GM18870 (cell line): ENCODE data around the gene PIGQ.

Source experiments
- ATAC-seq: cut with Tn5 transposase; IDR thresholded peaks from one replicate; pipeline ENCODE4 v1.9.1; 2021; ENCODE audit warnings: moderate library complexity; ENCODE audit not compliant: unreplicated experiment

The PIGQ gene

DNA sequence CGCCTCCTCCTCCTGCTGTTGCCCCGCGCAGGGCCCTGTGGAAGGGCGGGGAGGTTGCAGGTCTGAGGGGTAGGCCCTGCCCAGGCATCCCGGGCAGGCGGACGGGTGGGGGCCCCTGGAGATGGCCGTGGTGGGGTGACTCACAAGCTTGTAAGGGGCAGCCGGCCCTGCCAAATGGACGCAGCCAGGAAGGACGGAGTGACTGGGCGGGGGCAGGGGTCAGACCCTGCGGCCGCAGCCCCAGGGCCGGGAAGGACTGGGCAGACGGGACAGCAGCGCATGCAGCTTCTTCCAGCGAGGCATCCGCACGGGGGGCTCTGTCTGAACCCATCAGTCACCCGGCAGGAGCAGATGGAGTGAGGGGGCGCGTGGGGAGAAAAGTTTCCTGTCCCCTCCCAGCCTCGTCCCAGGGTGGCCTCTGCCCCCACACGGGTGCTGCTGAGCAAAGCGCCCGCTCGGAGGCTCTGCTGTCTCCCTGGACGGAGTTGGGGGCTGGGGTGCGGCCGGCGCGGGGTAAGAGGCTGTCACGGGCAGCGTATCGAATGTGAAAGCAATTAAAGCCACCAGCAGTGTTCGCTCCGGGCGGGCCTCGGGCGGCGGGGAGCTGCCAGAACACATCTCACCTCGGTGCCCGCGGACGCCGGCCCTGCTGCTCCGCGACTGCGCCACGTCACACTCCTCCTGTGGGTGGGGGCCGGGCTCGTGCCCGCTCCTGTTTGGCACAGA lies 15.0 kb upstream of the PIGQ start:
- no peak for ATAC-seq

DNA sequence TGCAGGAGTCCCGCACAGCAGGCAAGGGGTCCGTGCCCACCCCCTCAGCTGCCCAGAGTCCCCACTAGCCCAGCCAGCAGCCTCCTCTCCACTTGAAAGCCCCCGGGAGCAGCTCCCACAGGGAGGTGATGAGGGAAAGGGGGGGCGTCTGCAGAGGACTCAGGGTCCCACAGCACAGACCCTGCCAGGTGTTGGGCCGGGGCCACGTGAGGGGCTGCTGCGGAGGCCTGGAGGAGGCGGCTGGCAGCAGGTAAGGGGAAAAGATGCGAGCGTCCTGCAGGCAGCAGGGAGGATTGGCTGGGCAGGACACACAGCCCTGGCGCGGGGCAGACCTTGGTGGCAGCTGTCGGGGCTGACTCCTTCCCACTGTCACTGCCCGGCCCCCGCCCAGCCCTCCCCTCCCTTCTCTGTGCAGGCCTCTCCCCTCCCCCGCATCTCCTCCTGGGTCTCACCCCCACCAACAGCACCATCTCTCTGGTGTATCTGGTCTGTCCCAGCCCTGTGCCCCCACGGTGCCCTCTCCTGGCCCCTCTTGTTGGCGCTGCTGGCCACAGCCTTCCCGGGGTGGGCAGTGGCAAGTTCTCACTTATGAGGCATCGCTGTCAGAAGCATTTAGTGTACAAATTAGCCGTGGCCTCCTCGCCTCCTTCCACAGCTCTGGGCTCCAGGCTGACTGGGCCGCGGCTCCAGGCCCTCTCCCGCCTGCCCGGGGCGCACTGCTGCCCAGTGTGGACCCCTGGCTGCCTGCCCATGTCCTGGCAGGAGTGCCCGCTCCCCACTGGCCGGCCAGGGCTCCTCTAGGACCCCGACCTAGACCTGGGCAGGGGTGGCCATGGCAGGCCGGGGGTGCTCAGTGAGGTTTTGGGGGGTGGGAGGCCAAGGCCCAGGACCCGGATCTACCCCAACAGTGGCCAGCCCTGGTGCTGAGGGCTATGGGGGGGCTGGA lies 14.0 kb upstream of the PIGQ start:
- no peak for ATAC-seq

DNA sequence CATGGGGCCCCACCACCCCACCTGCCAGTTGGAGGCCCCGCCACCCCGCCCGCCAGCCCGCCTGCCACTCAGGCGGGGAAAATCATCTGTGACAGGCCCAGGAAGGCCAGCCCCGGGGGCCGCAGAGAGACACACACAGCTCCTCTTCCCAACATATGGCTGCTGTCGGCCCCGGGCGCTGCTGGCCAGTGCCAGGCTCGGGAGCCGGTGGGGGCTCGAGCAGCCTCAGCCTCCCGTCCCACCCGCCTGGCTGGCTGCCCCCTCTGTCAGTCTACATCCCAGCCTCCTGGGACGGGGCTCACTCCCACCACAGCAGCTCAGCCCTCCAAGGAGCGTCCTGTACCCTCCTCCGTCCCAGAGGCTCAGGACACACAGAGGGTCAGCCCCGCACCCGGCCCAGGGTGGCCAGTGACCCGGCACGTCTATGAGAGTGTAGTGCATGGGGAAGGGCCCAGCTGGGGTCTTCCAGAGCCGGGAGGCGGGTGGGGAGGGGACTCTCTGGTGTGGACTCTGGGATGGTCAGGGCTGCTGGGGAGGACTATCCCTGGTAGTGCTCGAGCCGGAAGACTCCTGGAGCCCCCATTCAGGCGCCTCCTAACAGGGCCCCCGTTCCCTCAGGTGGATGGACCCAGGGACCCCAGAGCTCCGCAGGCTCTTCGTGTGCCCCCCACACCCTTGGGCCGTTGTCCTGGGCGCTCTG lies 13.1 kb upstream of the PIGQ start:
- no peak for ATAC-seq

DNA sequence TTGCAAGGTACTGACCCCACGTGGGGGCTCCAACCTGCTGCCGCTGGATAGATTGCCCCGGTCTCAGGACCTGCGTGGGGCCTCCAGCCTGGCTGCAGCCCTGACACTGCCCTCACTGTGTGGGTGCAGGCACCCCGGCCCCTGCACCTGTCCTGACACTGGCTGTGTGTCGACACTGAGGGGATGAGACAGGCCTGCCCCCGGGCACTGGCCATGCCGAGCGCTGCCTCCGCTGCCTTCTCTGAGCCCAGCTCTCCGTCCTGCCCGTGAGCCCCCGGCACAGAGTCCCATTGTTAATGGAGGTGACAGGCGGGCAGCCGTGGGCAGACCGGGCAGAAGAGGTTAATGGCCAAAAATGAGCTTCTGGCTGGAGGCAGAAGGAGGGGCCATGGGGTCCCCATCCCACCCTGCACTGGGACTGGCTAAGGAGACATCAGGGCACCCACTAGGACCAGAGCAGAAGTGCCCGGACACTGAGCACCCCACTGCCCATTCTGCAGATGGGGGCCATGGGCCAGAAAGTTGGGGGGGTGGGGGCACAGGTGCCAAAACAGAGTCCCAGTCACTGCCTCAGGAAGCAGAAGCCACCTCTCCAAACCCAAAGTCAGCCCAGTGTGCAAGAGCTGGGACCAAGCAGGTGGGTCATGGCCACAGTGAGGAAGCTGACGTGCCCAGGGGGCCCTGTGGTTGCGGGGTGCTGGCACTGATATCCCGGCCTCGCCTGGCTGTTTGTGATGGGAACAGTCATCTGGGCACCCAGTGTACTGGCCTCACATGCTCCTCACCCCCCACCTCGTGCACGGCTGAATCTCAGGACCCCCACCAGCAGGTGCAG lies 12.1 kb upstream of the PIGQ start:
- no peak for ATAC-seq

DNA sequence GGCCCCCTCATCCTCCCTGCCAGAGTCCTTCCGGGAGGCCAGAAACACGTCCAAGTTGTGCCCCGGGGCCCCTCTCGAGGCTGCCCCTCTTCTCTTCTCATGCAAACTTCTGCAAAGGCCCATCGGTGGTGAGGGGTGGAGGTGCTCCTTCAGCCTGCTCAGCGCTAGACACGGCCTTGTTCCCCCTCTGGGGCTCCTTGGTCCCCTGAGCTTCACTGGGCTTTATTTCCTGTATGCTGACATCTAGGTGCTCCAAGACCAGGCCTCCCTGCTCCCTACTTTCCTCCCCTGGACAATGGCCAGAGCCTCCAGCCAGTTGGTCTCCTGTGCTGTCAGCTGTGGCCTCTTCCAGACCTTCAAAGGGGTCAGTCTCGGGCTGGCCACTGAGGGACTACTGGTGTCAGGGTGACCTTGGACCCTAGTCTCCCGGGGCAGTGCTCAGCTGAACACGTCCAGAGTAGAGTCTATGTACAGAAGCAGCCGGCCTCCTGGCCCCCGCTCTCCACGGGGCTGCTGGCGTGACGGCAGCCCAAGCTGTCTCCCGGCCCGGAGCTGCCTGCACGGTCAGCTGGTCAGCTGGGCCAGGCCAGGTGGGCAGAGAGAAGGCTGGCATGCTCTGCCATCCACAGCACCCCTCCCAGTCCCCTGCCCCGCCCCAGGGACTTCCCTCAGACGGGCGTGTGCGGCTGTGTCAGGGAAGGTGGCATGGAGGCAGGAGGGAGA lies 11.3 kb upstream of the PIGQ start:
- ATAC-seq = no peak

DNA sequence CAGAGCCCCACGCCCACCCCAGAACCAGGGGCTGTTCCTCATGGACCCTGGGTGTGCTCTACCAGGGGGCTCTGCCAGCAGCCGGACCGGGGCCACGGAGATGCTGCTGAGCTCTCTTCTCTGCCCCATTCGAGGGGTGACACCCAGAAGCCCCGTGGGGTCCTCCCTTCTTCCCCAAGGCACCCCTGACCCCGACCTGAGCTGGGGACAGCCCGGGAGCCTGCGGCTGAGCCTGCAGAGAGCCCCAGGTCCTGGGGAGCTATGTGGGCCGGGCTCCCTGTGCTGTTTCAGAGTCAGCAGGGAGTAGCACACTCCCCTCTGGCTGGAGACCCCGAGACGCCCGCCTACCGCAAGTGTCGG lies 10.8 kb upstream of the PIGQ start:
- no peak for ATAC-seq

DNA sequence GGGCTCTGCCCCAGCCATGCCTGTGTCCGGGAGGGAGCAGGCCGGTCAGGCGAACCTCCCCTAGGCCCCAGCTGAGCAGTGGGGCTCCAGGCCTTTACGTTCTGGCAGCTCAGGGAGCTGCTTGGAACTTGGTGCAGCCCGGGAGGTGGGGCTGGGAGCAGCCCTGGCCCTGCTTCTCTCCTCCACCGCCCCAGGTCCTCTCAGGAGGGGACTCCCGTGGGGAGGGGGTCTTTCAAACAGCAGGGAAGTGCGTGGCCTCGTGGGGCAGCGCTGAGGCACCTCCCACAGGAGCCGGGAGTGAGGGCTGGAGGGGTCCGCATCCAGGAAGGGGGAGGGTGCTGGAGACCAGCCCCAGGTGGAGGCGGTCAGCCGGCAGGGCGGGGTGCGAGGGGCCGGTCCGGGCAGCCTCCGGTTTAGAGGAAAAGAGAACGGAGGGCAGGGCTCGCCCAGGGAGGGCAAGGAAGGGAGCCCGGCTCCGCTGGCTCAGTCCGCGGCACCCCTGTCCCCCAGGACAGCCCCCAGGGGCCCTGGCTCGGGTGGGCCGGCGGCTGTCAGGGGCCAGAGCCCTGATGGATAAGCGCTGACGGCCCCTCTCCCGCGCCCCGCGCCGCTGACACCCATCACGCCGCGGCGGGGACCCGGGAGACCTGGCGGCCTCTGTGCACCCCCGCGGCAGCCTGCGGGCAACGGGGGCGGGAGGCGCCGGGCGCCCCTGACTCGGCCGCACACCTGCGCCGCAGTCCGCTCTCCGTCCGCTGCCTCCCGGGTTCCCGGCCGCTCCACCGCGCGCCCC lies 10.2 kb upstream of the PIGQ start:
- no peak for ATAC-seq

DNA sequence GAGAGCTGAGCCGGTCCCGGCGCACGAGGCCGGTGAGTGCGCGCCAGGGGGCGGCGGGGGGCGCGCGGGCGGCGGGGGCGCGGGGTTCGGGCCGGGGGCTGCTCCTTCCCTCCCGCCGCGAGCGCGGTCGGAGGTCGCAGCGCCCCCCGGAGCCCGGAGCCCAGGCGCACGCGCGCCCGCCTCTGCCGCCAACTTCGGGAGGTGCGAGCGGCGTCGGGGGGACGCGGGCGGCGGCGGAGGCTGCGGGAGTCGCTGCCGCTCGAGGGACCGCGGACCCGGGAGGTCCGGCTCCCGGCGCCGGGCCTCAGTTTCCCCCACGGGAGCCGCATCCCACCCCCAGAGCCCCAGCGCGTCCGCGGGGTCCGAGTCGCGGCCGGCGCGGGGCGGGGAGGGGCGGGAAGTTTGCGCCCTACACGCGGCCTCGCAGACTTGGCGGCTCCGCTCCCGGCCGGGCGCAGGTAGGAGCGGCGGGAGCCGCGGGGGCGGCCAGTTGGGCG lies 9.5 kb upstream of the PIGQ start, which contains the start of gene PRR35:
Gene PRR35, plus strand, starts transcription at position 191 of the 497 bp plus-strand sequence. CDS start 2,901 bp downstream, outside the sequence.
- no peak for ATAC-seq

DNA sequence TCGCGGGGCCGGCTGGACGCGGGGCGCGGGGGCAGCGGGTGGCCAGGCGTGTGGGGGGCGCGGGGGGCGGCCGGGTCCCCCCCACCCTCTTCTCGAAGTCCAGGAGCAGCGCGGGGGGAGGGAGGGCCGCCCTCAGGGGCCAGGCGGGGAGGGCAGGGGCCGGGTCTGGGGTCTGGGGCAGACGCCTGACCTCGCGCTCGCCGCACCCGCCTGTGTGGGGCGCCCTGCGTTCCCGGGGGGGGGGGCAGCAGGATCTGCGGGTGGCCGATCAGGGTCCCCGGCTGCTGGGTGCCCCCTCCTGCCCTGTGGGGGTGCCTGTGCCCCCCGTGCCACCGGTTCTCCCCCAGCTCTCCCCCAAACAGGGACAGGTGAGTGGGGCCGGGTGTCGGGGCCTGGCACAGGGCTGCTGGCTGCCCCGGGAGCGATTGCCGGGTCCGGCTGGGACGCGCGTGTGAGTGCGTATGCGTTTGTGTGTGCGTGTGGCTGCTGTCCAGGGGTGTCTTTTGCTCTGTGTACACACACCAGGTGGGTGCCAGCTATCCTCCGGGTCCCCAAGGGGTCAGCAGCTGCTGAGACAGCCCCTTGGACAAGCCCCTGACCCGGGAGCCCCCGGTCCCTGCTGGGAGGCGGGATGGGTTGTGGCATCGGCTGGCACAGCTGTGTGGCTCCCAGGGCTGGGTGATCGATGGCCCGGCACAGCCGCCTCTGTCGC lies 8.9 kb upstream of the PIGQ start:
- ATAC-seq = no peak

DNA sequence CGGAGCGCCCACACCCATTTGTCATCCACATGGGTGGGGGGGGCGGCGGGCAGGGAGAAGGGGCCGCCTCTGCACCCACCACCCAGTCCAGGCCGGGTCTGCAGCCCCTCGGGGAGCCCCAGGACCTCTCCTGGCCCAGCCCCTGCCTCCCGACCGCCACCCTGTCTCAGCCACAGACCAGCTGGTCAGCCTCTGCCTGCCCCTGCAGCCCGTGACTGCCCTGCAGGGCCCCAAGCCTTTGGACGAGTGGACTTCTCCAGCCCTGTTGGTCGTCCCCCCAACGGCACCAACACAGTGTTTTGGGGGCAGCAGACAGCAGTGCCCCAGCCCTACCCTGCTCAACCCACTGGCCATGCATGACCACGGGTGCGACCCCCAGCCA lies 8.4 kb upstream of the PIGQ start:
- no peak for ATAC-seq

DNA sequence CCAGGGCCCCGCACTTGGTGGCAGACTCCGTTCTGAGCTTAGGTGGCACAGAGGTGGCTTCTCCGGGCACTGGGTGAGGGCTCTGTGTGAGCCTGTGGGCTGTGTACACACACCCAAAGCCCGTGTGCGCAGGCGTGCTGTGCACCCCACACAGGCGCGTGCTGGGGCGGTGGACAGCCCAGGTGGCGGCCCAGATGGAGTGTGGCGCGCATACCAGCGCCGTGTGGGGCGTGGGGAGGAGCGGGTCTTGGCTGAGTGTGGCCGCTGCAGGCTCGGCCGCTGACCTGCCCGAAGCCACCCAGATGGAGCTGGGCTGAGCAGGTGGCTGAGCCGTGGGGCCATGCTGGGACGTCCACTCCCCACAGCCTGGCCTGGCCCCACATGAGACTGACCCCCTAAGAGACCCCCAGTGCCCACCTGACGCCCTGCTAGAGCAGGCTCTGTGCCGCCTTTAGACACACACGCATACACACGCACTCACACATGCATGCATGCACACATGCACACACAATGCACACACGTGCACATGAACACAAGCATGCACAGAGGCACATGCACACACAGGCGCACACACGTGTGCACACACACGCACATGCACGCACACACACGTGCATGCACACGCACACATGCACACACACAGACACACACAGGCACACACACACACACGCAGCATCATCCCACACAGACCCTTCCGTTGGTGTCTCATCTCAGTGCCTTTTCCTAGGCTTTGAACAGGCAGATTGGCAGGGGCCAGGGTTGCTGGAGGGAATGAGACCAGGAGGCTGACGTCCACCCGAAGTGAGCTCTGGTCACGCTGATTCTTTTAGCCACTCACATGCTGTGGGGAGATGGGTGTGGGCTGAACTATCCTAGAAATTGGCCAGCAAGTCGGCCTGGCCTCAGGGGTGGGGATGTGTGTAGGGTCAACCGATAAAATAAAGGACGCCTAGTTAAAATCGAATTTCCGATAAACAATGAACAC lies 7.5 kb upstream of the PIGQ start:
- no peak for ATAC-seq

DNA sequence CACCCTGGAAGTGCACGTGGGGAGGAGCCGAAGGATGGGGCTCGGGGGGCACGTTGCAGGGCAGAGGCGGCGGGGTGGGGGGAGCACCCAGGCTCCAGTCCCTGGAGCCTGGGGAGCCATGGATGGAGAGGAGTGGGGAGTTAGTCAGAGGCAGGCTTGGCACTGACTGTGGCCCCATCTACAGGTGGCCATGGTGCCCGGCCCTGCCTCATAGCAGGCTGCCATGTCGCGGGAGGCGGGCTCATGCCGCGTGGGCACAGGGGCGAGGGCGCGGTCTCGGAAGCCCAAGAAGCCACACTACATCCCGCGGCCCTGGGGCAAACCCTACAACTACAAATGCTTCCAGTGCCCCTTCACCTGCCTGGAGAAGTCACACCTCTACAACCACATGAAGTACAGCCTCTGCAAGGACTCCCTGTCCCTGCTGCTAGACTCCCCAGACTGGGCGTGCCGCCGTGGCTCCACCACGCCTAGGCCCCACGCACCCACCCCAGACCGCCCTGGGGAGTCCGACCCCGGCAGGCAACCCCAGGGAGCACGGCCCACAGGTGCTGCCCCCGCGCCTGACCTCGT lies 6.6 kb upstream of the PIGQ start:
- ATAC-seq = no peak

DNA sequence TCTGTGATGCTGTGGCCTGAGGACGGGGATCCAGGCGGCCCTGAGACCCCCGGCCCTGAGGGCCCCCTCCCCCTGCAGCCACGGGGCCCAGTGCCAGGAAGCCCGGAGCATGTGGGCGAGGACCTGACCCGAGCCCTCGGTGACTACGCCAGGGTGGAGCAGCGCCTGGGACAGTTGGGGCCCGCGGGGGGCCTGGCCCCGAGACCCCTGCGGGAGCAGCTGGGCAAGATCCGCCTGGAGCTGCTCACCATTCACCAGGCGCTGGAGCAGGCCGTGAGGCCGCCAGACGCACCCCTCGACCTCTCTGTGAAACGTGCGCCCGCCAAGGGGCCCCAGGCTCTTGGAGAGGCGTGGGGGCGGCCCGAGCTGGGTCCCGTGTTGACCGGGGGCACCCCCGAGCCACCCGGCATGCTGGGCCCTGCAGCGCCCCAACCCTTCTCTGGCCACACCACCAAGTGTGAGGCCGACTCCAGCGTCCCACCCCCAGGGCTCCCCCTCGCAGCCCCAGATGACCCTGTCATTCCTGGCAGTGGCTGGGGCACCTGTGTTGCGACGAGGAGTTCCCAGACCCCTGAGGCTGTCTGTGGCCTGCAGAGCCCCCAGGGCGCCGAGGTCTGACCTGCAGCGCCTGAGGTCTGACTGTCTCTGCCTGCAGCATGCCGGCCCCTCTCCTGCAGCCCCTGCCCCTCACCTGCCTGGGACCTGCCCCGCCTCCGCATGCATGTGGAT lies 4.9 kb upstream of the PIGQ start:
- ATAC-seq = no peak

DNA sequence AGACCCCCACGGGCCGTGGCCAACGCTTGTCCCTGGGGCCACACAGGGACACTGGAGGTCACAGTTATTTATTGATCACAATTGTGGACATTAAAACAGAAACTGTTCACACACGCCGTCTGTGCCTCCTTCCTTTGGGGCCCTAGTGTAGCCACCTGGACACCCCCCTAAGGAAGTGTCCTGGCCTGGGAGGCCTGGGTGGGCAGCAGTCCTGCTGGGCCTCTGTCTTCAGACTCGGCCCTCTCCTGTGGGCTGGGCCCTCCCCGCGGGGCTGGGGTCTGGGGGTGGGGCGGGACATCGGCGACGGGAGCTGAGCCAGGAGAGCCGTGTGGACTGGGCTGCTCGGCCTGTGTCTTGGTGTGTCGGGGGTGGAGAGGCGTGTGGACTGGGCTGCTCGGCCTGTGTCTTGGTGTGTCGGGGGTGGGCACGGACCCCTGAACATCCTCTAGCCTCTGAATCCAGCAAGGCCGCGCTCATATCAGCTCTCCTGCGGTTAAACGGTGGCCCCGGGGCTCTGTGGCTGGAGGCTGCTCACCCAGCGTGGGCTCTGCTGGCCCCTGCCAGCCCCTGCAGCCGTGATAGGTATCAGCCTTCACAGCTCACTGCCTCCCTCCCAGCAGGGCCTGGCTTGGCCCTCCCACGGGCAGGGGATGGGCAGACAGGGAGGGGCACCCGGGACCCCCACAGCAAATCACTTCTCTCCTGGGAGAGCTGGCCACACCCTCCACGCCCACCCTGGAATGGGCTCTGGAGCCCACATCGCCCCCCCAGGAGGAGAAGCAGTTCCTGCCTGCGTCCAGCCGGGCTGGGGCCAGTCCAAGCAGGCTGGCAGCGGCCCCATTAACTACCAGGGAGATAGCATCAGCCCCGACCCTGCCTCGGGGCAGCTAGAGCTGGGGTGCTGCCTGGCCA lies 4.1 kb upstream of the PIGQ start:
- ATAC-seq = no peak
